Uterus (tissue), 4 donors: ENCODE measurements around the gene ITGB5. TPM values are rescaled to one million over a fixed set of nuclear protein-coding genes. Genes with fewer than 3 reads are reported as not detected.

Source experiments
- DNase-seq, 2 donors: peaks; one replicate each; pipeline ENCODE4 v3.0.0-alpha.2; 2019 to 2020
- H3K27ac ChIP-seq, 2 donors: fragments of 200-600 bp; sonication (generic); 1 replicate in 1 of 2; 2 replicates in 1 of 2; pipeline ENCODE4 v1.5.1; 2016 to 2018
- H3K27me3 ChIP-seq, 2 donors: fragments of 200-600 bp; sonication (generic); one replicate each; pipeline ENCODE4 v1.5.1; 2018 to 2019; ENCODE audit warnings: control low read depth in 1 of 2
- H3K36me3 ChIP-seq, 2 donors: fragments of 200-600 bp; sonication (generic); one replicate each; pipeline ENCODE4 v1.5.1; 2019; ENCODE audit warnings: control low read depth in 1 of 2
- H3K4me1 ChIP-seq, 2 donors: fragments of 200-600 bp; sonication (generic); one replicate each; pipeline ENCODE4 v1.5.1; 2018 to 2019; ENCODE audit warnings: control low read depth in 1 of 2
- H3K4me3 ChIP-seq, 2 donors: fragments of 200-600 bp; sonication (generic); 1 replicate in 1 of 2; 2 replicates in 1 of 2; pipeline ENCODE4 v1.5.1; 2018 to 2019; ENCODE audit warnings: mild to moderate bottlenecking in 1 of 2
- H3K9me3 ChIP-seq, 2 donors: fragments of 200-600 bp; sonication (generic); one replicate each; pipeline ENCODE4 v1.5.1; 2019; ENCODE audit warnings: control low read depth in 1 of 2
- CTCF ChIP-seq, 4 experiments: fragments of 200-600 bp in 2 of 4; fragments of 450-650 bp in 2 of 4; sonication (generic) in 2 of 4; IDR thresholded peaks; one replicate each; pipeline ENCODE4 v1.5.1; 2016 to 2019; ENCODE audit warnings: antibody characterized with exemption in 4 of 4, mild to moderate bottlenecking in 2 of 4, moderate library complexity in 1 of 4
- POLR2A ChIP-seq, 2 donors: fragments of 450-650 bp; IDR thresholded peaks; one replicate each; pipeline ENCODE4 v1.6.1; 2016; ENCODE audit warnings: antibody characterized with exemption in 2 of 2, mild to moderate bottlenecking in 1 of 2, moderate library complexity in 1 of 2
- intact Hi-C: fragments of 100-400 bp; cut with DNase I; formaldehyde crosslinking; loops from one replicate; pipeline ENCODE4 v1.15.1; 2023; ENCODE audit warnings: low total_unique reads
- total RNA-seq, 4 donors: library from RNA; depleted of rRNA in 3 of 4; stranded (reverse); fragments of >200 nt in 3 of 4; gene quantifications; one replicate each; pipeline versions ENCODE4 v1.1.0 to v1.2.4, GENCODE V29; 2014 to 2023
- donor health status: DM: yes; HTN: yes; CAD: no.

The ITGB5 gene
- total RNA-seq, 4 donors from 2014 or later = 28.7 to 106 (median 71.6) TPM

- Histone ChIP-seq H3K4me1 (no peaks in the 10 kb centered on the region), H3K36me3 (no peaks in the 10 kb centered on the region), H3K27ac (no peak overlapping the region), H3K4me3 (no peak overlapping the region), H3K9me3 (no peaks in the 10 kb centered on the region), H3K27me3 (no peaks in the 10 kb centered on the region)
- TF ChIP-seq CTCF (IDR thresholded peaks at IDR 0.05) (no peak), POLR2A (IDR thresholded peaks at IDR 0.05) (no peak)
- intact Hi-C loops = no loop called here
- no peak for DNase-seq
These were observed 33.6 kb upstream of the ITGB5 start for GRCh38 chr3:124920718-124921117.

- Histone ChIP-seq H3K4me1 (no peaks in the 10 kb centered on the region), H3K27me3 (no peaks in the 10 kb centered on the region), H3K27ac (no peak overlapping the region), H3K9me3 (no peaks in the 10 kb centered on the region), H3K36me3 (no peaks in the 10 kb centered on the region), H3K4me3 (no peak overlapping the region)
- no peak for DNase-seq
- intact Hi-C loops = no loop called here
- TF ChIP-seq CTCF (IDR thresholded peaks at IDR 0.05) = no peak
- no peak for TF ChIP-seq POLR2A (IDR thresholded peaks at IDR 0.05)
These were observed 32.6 kb upstream of the ITGB5 start for GRCh38 chr3:124919756-124920155.

- DNase-seq = no peak
- H3K27me3 ChIP-seq = no peaks in the 10 kb centered on the region
- no peak overlapping the region for H3K27ac ChIP-seq
- TF ChIP-seq POLR2A (IDR thresholded peaks at IDR 0.05) (no peak), CTCF (IDR thresholded peaks at IDR 0.05) (no peak)
- intact Hi-C loops = no loop called here
- no peaks in the 10 kb centered on the region for H3K36me3 ChIP-seq
- no peaks in the 10 kb centered on the region for H3K9me3 ChIP-seq
- H3K4me3 ChIP-seq = no peak overlapping the region
- H3K4me1 ChIP-seq = no peaks in the 10 kb centered on the region
These were observed 31.4 kb upstream of the ITGB5 start for GRCh38 chr3:124918524-124918923.

GRCh38 chr3:124916837-124917409 is 29.8 kb upstream of the ITGB5 start:
- TF ChIP-seq CTCF (IDR thresholded peaks at IDR 0.05) = no peak
- intact Hi-C loops = no loop called here
- no peak for DNase-seq
- Histone ChIP-seq H3K27ac (no peak overlapping the region), H3K36me3 (no peaks in the 10 kb centered on the region), H3K9me3 (no peaks in the 10 kb centered on the region), H3K4me3 (no peak overlapping the region), H3K27me3 (no peaks in the 10 kb centered on the region), H3K4me1 (no peaks in the 10 kb centered on the region)

GRCh38 chr3:124915254-124915653 is 28.1 kb upstream of the ITGB5 start:
- Histone ChIP-seq H3K4me1 (no peaks in the 10 kb centered on the region), H3K4me3 (no peak overlapping the region), H3K27me3 (no peaks in the 10 kb centered on the region), H3K27ac (no peak overlapping the region), H3K36me3 (no peaks in the 10 kb centered on the region), H3K9me3 (no peaks in the 10 kb centered on the region)
- TF ChIP-seq POLR2A (IDR thresholded peaks at IDR 0.05) (no peak), CTCF (IDR thresholded peaks at IDR 0.05) (no peak)
- DNase-seq = no peak
- intact Hi-C loops = no loop called here
